K562 (cell line): ENCODE measurements around the gene FARSA. TPM values are rescaled to one million over a fixed set of nuclear protein-coding genes. Genes with fewer than 3 reads are reported as not detected.
A peak's percentile ranks its signal among the peaks of the same experiment; 100 is the strongest.

ENCODE experiments used
- CEBPB ChIP-seq: fragments of 450-650 bp; IDR thresholded peaks from 2 replicates; pipeline ENCODE4 v1.6.1; 2016; ENCODE audit warnings: missing genetic modification characterization, missing compliant biosample characterization
- ERF ChIP-seq: fragments of 450-650 bp; formaldehyde crosslinking; IDR thresholded peaks from 2 replicates; pipeline ENCODE4 v1.4.0; 2020; ENCODE audit warnings: mild to moderate bottlenecking, mixed read lengths
- KAT8 ChIP-seq: fragments of 450-650 bp; IDR thresholded peaks from 2 replicates; pipeline ENCODE4 v1.6.1; 2016; ENCODE audit warnings: low read depth, mild to moderate bottlenecking
- NR4A1 ChIP-seq, 2 experiments: fragments of 250-450 bp in 1 of 2; fragments of 450-650 bp in 1 of 2; sonication (Bioruptor Pico) in 1 of 2; IDR thresholded peaks; 2 replicates each; pipeline versions ENCODE4 v1.4.0 to v1.6.1; 2016 to 2020; ENCODE audit warnings: mild to moderate bottlenecking in 2 of 2, missing compliant biosample characterization in 1 of 2, missing genetic modification characterization in 1 of 2, moderate library complexity in 1 of 2
- POLR2G ChIP-seq: fragments of 200-400 bp; formaldehyde crosslinking; IDR thresholded peaks from 2 replicates; pipeline ENCODE4 v1.6.1; 2017; ENCODE audit warnings: low read depth, mild to moderate bottlenecking, antibody characterized with exemption, low read length, moderate library complexity
- RBM22 ChIP-seq: fragments of 200-400 bp; formaldehyde crosslinking; IDR thresholded peaks from 2 replicates; pipeline ENCODE4 v1.6.1; 2018; ENCODE audit warnings: low read length, low read depth; ENCODE audit not compliant: poor library complexity, severe bottlenecking
- SIN3B ChIP-seq: fragments of 450-650 bp; IDR thresholded peaks from 2 replicates; pipeline ENCODE4 v1.6.1; 2017; ENCODE audit warnings: low read depth, mild to moderate bottlenecking, moderate library complexity
- STAG1 ChIP-seq: sonication (generic); formaldehyde crosslinking; IDR thresholded peaks from 2 replicates; pipeline ENCODE4 v1.5.0; 2020; ENCODE audit warnings: missing genetic modification reagents, borderline replicate concordance
- TFAM ChIP-seq: fragments of 250-450 bp; sonication (Bioruptor Pico); conservative IDR thresholded peaks from 2 replicates; pipeline ENCODE4 v1.5.0; 2021; ENCODE audit warnings: mild to moderate bottlenecking, moderate library complexity
- TRIM25 ChIP-seq: fragments of 450-650 bp; IDR thresholded peaks from 2 replicates; pipeline ENCODE4 v1.7.0; 2016; ENCODE audit warnings: borderline replicate concordance
- ZKSCAN3 ChIP-seq: fragments of 250-450 bp; sonication (Bioruptor Pico); IDR thresholded peaks from 2 replicates; pipeline ENCODE4 v1.4.0; 2020
- ZNF592 ChIP-seq: fragments of 450-650 bp; IDR thresholded peaks from 2 replicates; pipeline ENCODE4 v1.6.1; 2017; ENCODE audit warnings: antibody characterized with exemption, mild to moderate bottlenecking
- ZNF639 ChIP-seq, 2 experiments: fragments of 200-800 bp in 1 of 2; sonication (Bioruptor generic) in 1 of 2; sonication (generic) in 1 of 2; formaldehyde crosslinking in 1 of 2; IDR thresholded peaks in 1 of 2; conservative IDR thresholded peaks in 1 of 2; 2 replicates each; pipeline versions ENCODE4 v1.5.0 to v1.6.1; 2016 to 2020; ENCODE audit warnings: missing compliant biosample characterization in 1 of 2, missing genetic modification characterization in 1 of 2, missing genetic modification reagents in 1 of 2
- ZNF785 ChIP-seq: fragments of 250-450 bp; sonication (Bioruptor Pico); IDR thresholded peaks from 2 replicates; pipeline ENCODE4 v1.4.0; 2020; ENCODE audit warnings: mild to moderate bottlenecking
- polyA plus RNA-seq, 8 experiments: library from polyadenylated mRNA; depleted of rRNA in 4 of 8; stranded (reverse) in 5 of 8; unstranded in 3 of 8; fragments of >200 nt; fragmentation: Nextera tagmentation in 2 of 8; fragmentation: Illumina TruSeq in 1 of 8; extraction: Ambion mirVana in 2 of 8; extraction: Trizol in 1 of 8; gene quantifications; 2 replicates each; pipeline versions ENCODE4 v1.2.1 to v1.2.3, GENCODE V29; 2011 to 2014; ENCODE audit warnings: inconsistent platforms in 1 of 8, missing spikeins in 1 of 8
- total RNA-seq, 7 experiments: library from RNA; depleted of rRNA in 6 of 7; stranded (reverse); fragments of >200 nt in 6 of 7; fragmentation: Illumina TruSeq in 2 of 7; extraction: Trizol in 2 of 7; gene quantifications; 2 replicates each; pipeline versions ENCODE4 v1.2.1 to v1.2.3, GENCODE V29; 2011 to 2021; ENCODE audit warnings: low replicate concordance in 1 of 7

FARSA gene
- total and polyA plus RNA-seq, 9 of the 15 experiments (the other 6 are each of a cell fraction or from before 2014, with no cell fraction given): 25.2 to 237 (median 89.6) TPM

- TF ChIP-seq ZNF592 (peak; percentile 72), TRIM25 (no peak), SIN3B (peak; percentile 96), ZNF639 (CRISPR knock-in tag; conservative IDR thresholded peaks at IDR 0.05 in 1 of 2, IDR thresholded peaks at IDR 0.05 in 1 of 2) (peak in 1 of 2 experiments; percentile 91; a peak in 2 of 4 replicates), POLR2G (peak; percentile 99), KAT8 (no peak), ZNF785 (no peak), RBM22 (peak; percentile 79), NR4A1 (CRISPR knock-in tag; IDR thresholded peaks at IDR 0.05) (no peak), NR4A1 (tag; IDR thresholded peaks at IDR 0.05) (peak; percentile 67; the same call in 1 of the 2 replicates), ZKSCAN3 (CRISPR knock-in tag) (no peak), CEBPB (tag) (no peak), STAG1 (0 out of 2 replicates have a peak, but pooled peaks have one; percentile 11), ERF (CRISPR knock-in tag) (no peak), TFAM (CRISPR knock-in tag) (no peak)
These were observed 23.2 kb upstream of the FARSA start, which contains the start of gene GADD45GIP1 (continued) for GRCh38 chr19:12956446-12957388.
